Tibial nerve (tissue), 3 donors: Measurements from ENCODE around the gene PRTFDC1.

ENCODE experiments used
- CTCF ChIP-seq, 5 experiments: fragments of 200-600 bp in 3 of 5; fragments of 450-650 bp in 2 of 5; sonication (generic) in 3 of 5; IDR thresholded peaks; one replicate each; pipeline ENCODE4 v1.5.1; 2016 to 2019; ENCODE audit warnings: antibody characterized with exemption in 5 of 5, mild to moderate bottlenecking in 3 of 5, moderate library complexity in 2 of 5
- POLR2A ChIP-seq, 2 donors: fragments of 450-650 bp; IDR thresholded peaks; one replicate each; pipeline ENCODE4 v1.6.1; 2017; ENCODE audit warnings: antibody characterized with exemption in 2 of 2, mild to moderate bottlenecking in 2 of 2, moderate library complexity in 2 of 2

- TF ChIP-seq CTCF (IDR thresholded peaks at IDR 0.05) (no peak), POLR2A (IDR thresholded peaks at IDR 0.05) (no peak)
Observed at GRCh38 chr10:24914148-24914547, 38.3 kb downstream of the PRTFDC1 start.
